Measurements from ENCODE around the gene RASGRF1.

DNA sequence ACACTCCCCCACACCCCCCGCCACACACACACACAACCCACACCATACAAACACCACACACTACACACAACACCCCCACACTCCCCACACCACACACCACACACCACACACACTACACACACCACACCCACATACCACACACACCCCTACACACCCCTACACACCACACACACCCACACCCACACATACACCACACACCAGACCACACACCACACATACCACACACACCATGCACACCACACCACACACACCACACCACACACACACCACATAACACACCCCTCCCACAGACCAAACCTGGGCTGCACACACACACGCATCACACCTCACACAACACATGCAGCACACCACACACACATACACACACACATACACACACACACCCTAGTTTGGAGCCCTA is 1.8 kb upstream of the RASGRF1 start:
- TF ChIP-seq POLR2A (IDR thresholded peaks at IDR 0.05) = no peak
- no peak for TF ChIP-seq CTCF (IDR thresholded peaks at IDR 0.05)

Measured in adrenal gland (tissue), 5 donors.